IPS-NIHi11 (cell line): ENCODE measurements around the gene STK10.
A peak's percentile ranks its signal among the peaks of the same experiment; 100 is the strongest.
"Not testable (repeated sequence)": the region's sequence is repeated elsewhere in the genome, so short reads cannot be mapped to it uniquely, and the experiment has no call there.

ENCODE experiments used
- DNase-seq: peaks from one replicate; pipeline ENCODE4 v3.0.0; 2012; ENCODE audit warnings: mixed read lengths, low spot score

STK10 gene

GRCh38 chr5:172188033-172188892 lies at the start of gene STK10:
STK10 (minus strand) TSS chr5:172188224; CDS start chr5:172188042, 182 bp downstream.
- DNase-seq, result peak; percentile 97

- no peak for DNase-seq
Measured at GRCh38 chr5:172235827-172236736, 48.1 kb upstream of the STK10 start.

GRCh38 chr5:172235132-172235780 lies 47.2 kb upstream of the STK10 start:
- no peak for DNase-seq

GRCh38 chr5:172234031-172234430 lies 46.0 kb upstream of the STK10 start:
- DNase-seq, result no peak

- no peak for DNase-seq
Measured at GRCh38 chr5:172229904-172230303, 41.9 kb upstream of the STK10 start.

GRCh38 chr5:172224996-172225395 lies 37.0 kb upstream of the STK10 start:
- DNase-seq, result no peak

GRCh38 chr5:172223901-172224873 lies 36.2 kb upstream of the STK10 start:
- DNase-seq, result no peak

GRCh38 chr5:172219296-172219695 lies 31.3 kb upstream of the STK10 start:
- DNase-seq, result no peak

GRCh38 chr5:172216345-172216744 lies 28.3 kb upstream of the STK10 start:
- DNase-seq, result no peak

GRCh38 chr5:172213126-172213525 lies 25.1 kb upstream of the STK10 start:
- DNase-seq, result no peak

GRCh38 chr5:172211676-172212075 lies 23.7 kb upstream of the STK10 start:
- DNase-seq, result no peak

- DNase-seq, result no peak
Measured at GRCh38 chr5:172209714-172210113, 21.7 kb upstream of the STK10 start.

- DNase-seq, result no peak
Measured at GRCh38 chr5:172207511-172207910, 19.5 kb upstream of the STK10 start.

GRCh38 chr5:172205984-172206383 lies 18.0 kb upstream of the STK10 start:
- not testable (repeated sequence) for DNase-seq

GRCh38 chr5:172200476-172200875 lies 12.5 kb upstream of the STK10 start:
- no peak for DNase-seq

- no peak for DNase-seq
Measured at GRCh38 chr5:172199446-172199845, 11.4 kb upstream of the STK10 start.

- not testable (repeated sequence) for DNase-seq
Measured at GRCh38 chr5:172197775-172198174, 9.8 kb upstream of the STK10 start.

GRCh38 chr5:172194985-172195774 lies 7.2 kb upstream of the STK10 start:
- DNase-seq, result no peak

- DNase-seq, result no peak
Measured at GRCh38 chr5:172193872-172194271, 5.8 kb upstream of the STK10 start, which contains the start of gene EFCAB9. EFCAB9 (plus strand) TSS chr5:172194172; CDS start chr5:172194173, 1 bp downstream.

GRCh38 chr5:172189693-172190296 lies 1.8 kb upstream of the STK10 start:
- no peak for DNase-seq
